ENCODE data around the gene ADGRL2. TPM values are rescaled to one million over a fixed set of nuclear protein-coding genes. Genes with fewer than 3 reads are reported as not detected.

Gene ADGRL2
- total and polyA plus RNA-seq, 9 donors: 55.0 to 83.5 (median 66.1) TPM

DNA sequence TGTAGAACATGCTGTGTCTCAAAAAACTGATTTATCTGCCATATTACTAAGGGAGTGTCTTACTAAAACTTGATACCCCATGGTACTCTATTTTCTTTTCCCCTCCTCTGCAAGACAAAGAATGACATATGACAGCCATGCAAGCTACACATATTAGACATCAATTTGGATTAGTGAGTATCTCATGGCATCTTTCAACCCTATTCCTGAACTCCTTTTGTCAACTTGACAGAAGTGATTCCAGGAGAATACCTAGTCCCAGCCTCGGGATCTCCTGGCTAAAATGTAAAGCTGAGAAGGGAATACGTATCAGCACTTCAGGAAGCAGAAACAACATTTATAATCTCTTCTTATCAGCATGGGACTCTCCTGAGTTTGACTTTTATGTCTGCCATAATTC is 43.7 kb downstream of the ADGRL2 start:
- TF ChIP-seq POLR2A (IDR thresholded peaks at IDR 0.05) (no peak), EP300 (IDR thresholded peaks at IDR 0.05) (no peak)
- TF ChIP-seq, protein P1, sequence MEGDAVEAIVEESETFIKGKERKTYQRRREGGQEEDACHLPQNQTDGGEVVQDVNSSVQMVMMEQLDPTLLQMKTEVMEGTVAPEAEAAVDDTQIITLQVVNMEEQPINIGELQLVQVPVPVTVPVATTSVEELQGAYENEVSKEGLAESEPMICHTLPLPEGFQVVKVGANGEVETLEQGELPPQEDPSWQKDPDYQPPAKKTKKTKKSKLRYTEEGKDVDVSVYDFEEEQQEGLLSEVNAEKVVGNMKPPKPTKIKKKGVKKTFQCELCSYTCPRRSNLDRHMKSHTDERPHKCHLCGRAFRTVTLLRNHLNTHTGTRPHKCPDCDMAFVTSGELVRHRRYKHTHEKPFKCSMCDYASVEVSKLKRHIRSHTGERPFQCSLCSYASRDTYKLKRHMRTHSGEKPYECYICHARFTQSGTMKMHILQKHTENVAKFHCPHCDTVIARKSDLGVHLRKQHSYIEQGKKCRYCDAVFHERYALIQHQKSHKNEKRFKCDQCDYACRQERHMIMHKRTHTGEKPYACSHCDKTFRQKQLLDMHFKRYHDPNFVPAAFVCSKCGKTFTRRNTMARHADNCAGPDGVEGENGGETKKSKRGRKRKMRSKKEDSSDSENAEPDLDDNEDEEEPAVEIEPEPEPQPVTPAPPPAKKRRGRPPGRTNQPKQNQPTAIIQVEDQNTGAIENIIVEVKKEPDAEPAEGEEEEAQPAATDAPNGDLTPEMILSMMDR (IDR thresholded peaks at IDR 0.05): no peak
- Histone ChIP-seq H3K9me3 (no peaks in the 10 kb centered on the region), H3K27me3 (no peaks in the 10 kb centered on the region), H3K36me3 (no peaks in the 10 kb centered on the region), H3K27ac (no peak overlapping the region), H3K4me1 (ENCODE audit: insufficient read depth) (no peaks in the 10 kb centered on the region), H3K4me3 (no peak overlapping the region)
- intact Hi-C loops (cut with DNase I): no loop called here
- no peak for DNase-seq
- 88 to 96% (median 90%) methylated on average over 2 of the region's 2 CpGs for WGBS, 3 donors

DNA sequence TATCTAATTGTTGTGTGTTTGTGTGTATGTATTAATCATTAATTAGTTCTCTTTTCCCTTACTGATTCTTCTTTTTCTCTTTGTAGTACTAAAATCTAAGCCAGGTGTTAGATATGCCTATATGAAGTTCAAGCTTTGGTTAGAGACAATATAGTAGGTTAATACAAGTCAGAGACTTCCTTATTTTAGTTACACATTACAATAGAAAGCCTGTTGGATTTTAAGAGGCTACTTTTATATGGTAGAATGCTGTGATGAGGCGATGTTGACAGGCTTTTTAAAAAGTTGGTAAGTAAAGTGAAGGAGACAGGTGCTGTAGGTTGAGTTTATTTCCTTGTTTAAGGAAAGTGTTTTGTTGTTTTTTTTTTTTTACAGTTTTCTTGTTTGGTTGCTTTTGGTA is 45.9 kb downstream of the ADGRL2 start:
- TF ChIP-seq EP300 (IDR thresholded peaks at IDR 0.05) (no peak), POLR2A (IDR thresholded peaks at IDR 0.05) (no peak)
- TF ChIP-seq, protein P1 (IDR thresholded peaks at IDR 0.05): no peak
- no peak for DNase-seq
- H3K9me3 ChIP-seq: no peaks in the 10 kb centered on the region
- no peaks in the 10 kb centered on the region for H3K4me1 ChIP-seq (ENCODE audit: insufficient read depth)
- H3K27ac ChIP-seq: no peak overlapping the region
- H3K36me3 ChIP-seq: no peaks in the 10 kb centered on the region
- no peaks in the 10 kb centered on the region for H3K27me3 ChIP-seq
- intact Hi-C loops (cut with DNase I): no loop called here
- 98% methylated on average over 1 of the region's 1 CpG for WGBS, 3 donors
- no peak overlapping the region for H3K4me3 ChIP-seq

DNA sequence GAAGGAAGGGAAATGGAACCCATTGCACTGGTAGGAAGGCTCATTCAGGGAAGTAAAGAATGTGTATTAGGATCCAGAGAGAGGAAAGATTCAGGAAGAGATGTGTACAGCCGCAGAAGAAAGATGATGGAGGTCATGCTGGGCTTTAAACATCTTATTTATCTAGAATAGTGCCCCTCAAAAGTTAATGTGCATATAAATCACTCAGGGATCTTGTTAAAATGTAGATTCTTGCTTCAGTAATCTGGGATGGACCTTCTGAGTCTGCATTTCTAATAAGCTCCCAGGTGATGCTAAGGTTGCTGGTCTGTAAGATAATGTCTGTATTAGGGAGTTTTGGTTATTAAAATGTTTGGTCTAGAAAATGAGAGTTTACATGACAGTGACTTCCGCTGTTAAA is 46.3 kb downstream of the ADGRL2 start:
- Histone ChIP-seq H3K36me3 (no peaks in the 10 kb centered on the region), H3K27ac (no peak overlapping the region), H3K4me1 (ENCODE audit: insufficient read depth) (no peaks in the 10 kb centered on the region), H3K9me3 (no peaks in the 10 kb centered on the region), H3K4me3 (no peak overlapping the region), H3K27me3 (no peaks in the 10 kb centered on the region)
- intact Hi-C loops (cut with DNase I): no loop called here
- TF ChIP-seq EP300 (IDR thresholded peaks at IDR 0.05) (no peak), POLR2A (IDR thresholded peaks at IDR 0.05) (no peak)
- TF ChIP-seq, protein P1 (IDR thresholded peaks at IDR 0.05): no peak
- WGBS, 3 donors: 41 to 72% (median 53%) methylated on average over 2 of the region's 2 CpGs
- DNase-seq: no peak

DNA sequence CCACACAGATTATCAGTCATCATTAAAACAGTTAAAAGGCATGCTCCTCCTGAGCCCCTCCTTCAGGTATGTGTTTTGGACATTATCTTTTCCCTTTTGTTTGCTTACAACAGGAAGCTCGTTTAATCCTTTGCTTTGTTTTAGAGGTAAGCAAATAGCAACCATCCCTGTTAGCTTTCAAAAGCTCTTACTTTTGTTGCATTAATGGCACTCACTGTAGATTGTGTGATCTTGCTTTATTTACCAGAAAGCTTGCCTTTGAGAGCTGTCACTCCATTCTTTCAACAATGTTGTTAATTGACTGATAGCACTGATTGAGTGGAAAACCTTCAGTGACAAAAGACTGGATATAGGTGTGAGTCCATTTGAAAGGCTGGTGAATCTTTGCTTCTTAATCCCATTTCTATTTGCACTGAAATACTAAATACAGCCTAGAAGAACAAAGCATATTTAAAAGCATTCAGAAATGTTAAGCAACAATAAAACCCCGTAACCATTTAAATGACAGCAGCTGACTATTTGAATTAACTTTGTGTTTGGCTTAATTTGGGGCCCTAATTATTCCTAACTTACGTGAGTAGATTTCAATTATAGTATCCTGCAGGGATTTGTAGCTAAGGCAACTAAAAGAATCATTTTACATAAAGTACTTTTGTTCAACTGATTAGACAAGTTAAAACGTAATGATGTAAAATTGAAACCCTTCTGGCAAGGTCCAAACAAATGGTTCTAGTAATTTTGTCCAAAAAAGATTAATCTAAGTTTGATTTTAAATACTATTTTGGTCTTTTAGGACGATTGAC is 48.3 kb downstream of the ADGRL2 start:
- Histone ChIP-seq H3K4me1 (ENCODE audit: insufficient read depth) (peaks cover 3% of the 10 kb centered on the region), H3K4me3 (no peak overlapping the region), H3K36me3 (no peaks in the 10 kb centered on the region), H3K9me3 (no peaks in the 10 kb centered on the region), H3K27me3 (no peaks in the 10 kb centered on the region), H3K27ac (no peak overlapping the region)
- TF ChIP-seq, protein P1 (IDR thresholded peaks at IDR 0.05): no peak
- TF ChIP-seq EP300 (IDR thresholded peaks at IDR 0.05): no peak
- no peak for TF ChIP-seq POLR2A (IDR thresholded peaks at IDR 0.05)
- intact Hi-C loops (cut with DNase I): no loop called here
- 78 to 81% (median 79%) methylated on average over 5 of the region's 5 CpGs for WGBS, 3 donors
- DNase-seq: no peak

Measured in ovary (tissue), 9 donors.